Islet of Langerhans (tissue), 1 donor: Measurements from ENCODE around the gene NAV2.

Experiments used
- FAIRE-seq: peaks from one replicate; lab custom pipeline; 2011; peaks lifted over from hg19 to GRCh38; lab: Jason Lieb, UNC

The NAV2 gene

GRCh38 chr11:19687392-19687791, 25.2 kb upstream of the NAV2 start:
- FAIRE-seq, result no peak

GRCh38 chr11:19689281-19690000, 23.2 kb upstream of the NAV2 start:
- FAIRE-seq, result no peak

- FAIRE-seq, result no peak
These were observed 21.8 kb upstream of the NAV2 start for GRCh38 chr11:19690885-19691284.

- FAIRE-seq, result no peak
These were observed 20.7 kb upstream of the NAV2 start for GRCh38 chr11:19691815-19692500.

- no peak for FAIRE-seq
These were observed 19.5 kb upstream of the NAV2 start for GRCh38 chr11:19693146-19693545.

- FAIRE-seq, result no peak
These were observed 17.8 kb upstream of the NAV2 start for GRCh38 chr11:19694796-19695345.

GRCh38 chr11:19696073-19696472, 16.6 kb upstream of the NAV2 start:
- FAIRE-seq, result no peak

GRCh38 chr11:19696904-19697303, 15.7 kb upstream of the NAV2 start:
- FAIRE-seq, result no peak

- no peak for FAIRE-seq
These were observed 14.9 kb upstream of the NAV2 start for GRCh38 chr11:19697721-19698121.

GRCh38 chr11:19698493-19699292, 13.9 kb upstream of the NAV2 start:
- FAIRE-seq, result no peak

- FAIRE-seq, result no peak
These were observed 11.2 kb upstream of the NAV2 start for GRCh38 chr11:19701421-19701820.

- no peak for FAIRE-seq
These were observed 10.0 kb upstream of the NAV2 start for GRCh38 chr11:19702620-19703019.

- no peak for FAIRE-seq
These were observed 9.4 kb upstream of the NAV2 start for GRCh38 chr11:19703211-19703610.

- no peak for FAIRE-seq
These were observed 8.4 kb upstream of the NAV2 start for GRCh38 chr11:19704213-19704612.

- FAIRE-seq, result no peak
These were observed 6.7 kb upstream of the NAV2 start for GRCh38 chr11:19705936-19706335.

- no peak for FAIRE-seq
These were observed 741 bp upstream of the NAV2 start for GRCh38 chr11:19711911-19712280.

- FAIRE-seq, result no peak
These were observed 772 bp downstream of the NAV2 start for GRCh38 chr11:19713196-19714021.

- no peak for FAIRE-seq
These were observed 1.4 kb downstream of the NAV2 start for GRCh38 chr11:19714022-19714386.

GRCh38 chr11:19714387-19715363, 2.0 kb downstream of the NAV2 start:
- FAIRE-seq, result no peak

GRCh38 chr11:19715373-19715772, 2.7 kb downstream of the NAV2 start:
- no peak for FAIRE-seq

GRCh38 chr11:19718051-19718450, 5.4 kb downstream of the NAV2 start:
- no peak for FAIRE-seq
